Activated naive CD4-positive, alpha-beta T cell treated with anti-CD3 and anti-CD28 coated beads, Interleukin-2, amount 50 U/mL, for 24 hours (primary cell): ENCODE measurements around the gene RPP14.

Experiments
- H3K27ac Mint-ChIP-seq: one replicate; pipeline ENCODE4 v1.8.0; 2021; ENCODE audit warnings: mild to moderate bottlenecking, mixed read lengths
- H3K27me3 Mint-ChIP-seq: one replicate; pipeline ENCODE4 v1.8.0; 2021; ENCODE audit warnings: mixed read lengths
- H3K36me3 Mint-ChIP-seq: one replicate; pipeline ENCODE4 v1.8.0; 2021; ENCODE audit warnings: mixed read lengths
- H3K4me1 Mint-ChIP-seq: one replicate; pipeline ENCODE4 v1.8.0; 2021; ENCODE audit warnings: mixed read lengths
- H3K4me3 Mint-ChIP-seq: one replicate; pipeline ENCODE4 v1.8.0; 2021; ENCODE audit warnings: mild to moderate bottlenecking, mixed read lengths
- H3K9me3 Mint-ChIP-seq: one replicate; pipeline ENCODE4 v1.8.0; 2021; ENCODE audit warnings: mixed read lengths

RPP14 gene

GRCh38 chr3:58353722-58354553 is 47.9 kb downstream of the RPP14 start:
- H3K27me3 Mint-ChIP-seq: no peaks in the 10 kb centered on the region
- peaks cover 45% of the 10 kb centered on the region for H3K4me1 Mint-ChIP-seq
- peaks cover 4% of the 10 kb centered on the region for H3K36me3 Mint-ChIP-seq
- H3K9me3 Mint-ChIP-seq: no peaks in the 10 kb centered on the region
- peak overlapping the region; percentile 61 for H3K27ac Mint-ChIP-seq
- H3K4me3 Mint-ChIP-seq: peak overlapping the region; percentile 12

- peaks cover 36% of the 10 kb centered on the region for H3K4me1 Mint-ChIP-seq
- H3K36me3 Mint-ChIP-seq: peaks cover 4% of the 10 kb centered on the region
- H3K27me3 Mint-ChIP-seq: no peaks in the 10 kb centered on the region
- H3K9me3 Mint-ChIP-seq: no peaks in the 10 kb centered on the region
- H3K4me3 Mint-ChIP-seq: no peak overlapping the region
- no peak overlapping the region for H3K27ac Mint-ChIP-seq
Measured at GRCh38 chr3:58355179-58355578, 49.1 kb downstream of the RPP14 start.

DNA sequence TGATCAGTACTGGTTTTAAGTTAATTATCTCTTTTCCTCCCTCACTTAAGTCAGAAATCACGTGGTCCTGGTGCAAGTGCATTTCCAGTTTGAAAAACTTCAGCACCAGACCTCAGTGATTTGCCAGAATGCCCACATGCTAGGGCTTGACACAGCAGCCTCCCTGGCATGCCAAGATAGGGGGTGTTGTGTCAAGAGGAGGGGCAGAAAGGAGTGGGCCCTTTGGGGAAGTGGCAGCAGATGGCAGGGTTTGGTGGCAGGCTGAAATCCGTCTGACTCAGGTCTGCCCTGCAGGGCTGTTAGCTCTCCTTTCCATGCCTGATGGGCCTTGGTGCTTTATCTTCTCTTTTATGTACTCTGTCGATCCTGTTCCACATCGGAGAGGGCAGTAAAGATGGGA is 50.0 kb downstream of the RPP14 start:
- Mint-ChIP-seq H3K4me1 (peaks cover 29% of the 10 kb centered on the region), H3K4me3 (no peak overlapping the region), H3K27ac (no peak overlapping the region), H3K27me3 (no peaks in the 10 kb centered on the region), H3K9me3 (no peaks in the 10 kb centered on the region), H3K36me3 (peaks cover 4% of the 10 kb centered on the region)

GRCh38 chr3:58357402-58357801 is 51.4 kb downstream of the RPP14 start:
- Mint-ChIP-seq H3K4me1 (peaks cover 25% of the 10 kb centered on the region), H3K9me3 (no peaks in the 10 kb centered on the region), H3K27me3 (no peaks in the 10 kb centered on the region), H3K36me3 (peaks cover 4% of the 10 kb centered on the region), H3K27ac (no peak overlapping the region), H3K4me3 (no peak overlapping the region)

DNA sequence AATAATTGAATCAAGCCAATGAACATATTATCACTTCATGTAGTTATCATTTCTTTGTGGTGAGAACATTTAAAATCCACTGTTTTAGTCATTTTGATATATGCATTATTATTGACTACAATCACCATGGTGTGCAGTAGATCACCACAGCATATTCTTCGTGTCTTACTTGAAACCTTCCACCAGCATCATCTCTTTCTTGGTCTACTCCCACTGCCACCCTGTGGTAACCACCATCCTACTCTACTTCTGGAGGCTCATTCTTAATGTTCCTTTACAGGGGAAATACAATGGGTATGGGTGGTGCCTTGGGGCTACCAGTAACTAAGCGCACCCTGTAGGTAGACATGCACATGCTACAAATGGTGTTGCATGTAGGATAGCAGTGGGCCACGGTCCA is 52.0 kb downstream of the RPP14 start:
- no peaks in the 10 kb centered on the region for H3K27me3 Mint-ChIP-seq
- H3K36me3 Mint-ChIP-seq: peaks cover 3% of the 10 kb centered on the region
- H3K4me3 Mint-ChIP-seq: no peak overlapping the region
- H3K27ac Mint-ChIP-seq: no peak overlapping the region
- no peaks in the 10 kb centered on the region for H3K9me3 Mint-ChIP-seq
- H3K4me1 Mint-ChIP-seq: peaks cover 22% of the 10 kb centered on the region

GRCh38 chr3:58358808-58359207 is 52.8 kb downstream of the RPP14 start:
- H3K27me3 Mint-ChIP-seq: no peaks in the 10 kb centered on the region
- H3K36me3 Mint-ChIP-seq: peaks cover 3% of the 10 kb centered on the region
- H3K4me3 Mint-ChIP-seq: no peak overlapping the region
- H3K27ac Mint-ChIP-seq: no peak overlapping the region
- no peaks in the 10 kb centered on the region for H3K9me3 Mint-ChIP-seq
- H3K4me1 Mint-ChIP-seq: peaks cover 22% of the 10 kb centered on the region

- Mint-ChIP-seq H3K9me3 (no peaks in the 10 kb centered on the region), H3K27ac (no peak overlapping the region), H3K27me3 (no peaks in the 10 kb centered on the region), H3K4me3 (no peak overlapping the region), H3K4me1 (peaks cover 23% of the 10 kb centered on the region), H3K36me3 (peaks cover 5% of the 10 kb centered on the region)
Measured at GRCh38 chr3:58359621-58360020, 53.6 kb downstream of the RPP14 start.

DNA sequence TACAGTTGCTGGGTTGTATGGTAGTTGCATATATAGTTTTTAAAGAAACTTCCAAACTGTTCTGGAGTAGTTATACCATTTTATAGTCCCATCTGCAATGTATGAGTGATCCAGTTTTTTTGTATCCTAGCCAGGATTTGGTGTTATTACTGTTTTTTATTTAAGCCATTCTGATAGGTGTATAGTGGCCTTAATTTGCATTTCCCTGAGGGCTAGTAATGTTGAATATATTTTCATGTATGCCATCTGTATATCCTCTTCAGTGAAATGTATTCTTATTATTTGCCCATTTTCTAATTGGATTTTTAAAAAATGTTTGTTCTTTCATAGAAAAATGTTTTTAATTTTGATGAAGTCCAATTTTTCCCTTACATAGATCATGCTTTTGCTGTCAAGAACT is 55.8 kb downstream of the RPP14 start:
- Mint-ChIP-seq H3K27ac (no peak overlapping the region), H3K4me3 (no peak overlapping the region), H3K9me3 (no peaks in the 10 kb centered on the region), H3K36me3 (peaks cover 13% of the 10 kb centered on the region), H3K4me1 (peaks cover 43% of the 10 kb centered on the region), H3K27me3 (no peaks in the 10 kb centered on the region)

GRCh38 chr3:58366699-58367098 is 60.7 kb downstream of the RPP14 start:
- no peak overlapping the region for H3K4me3 Mint-ChIP-seq
- peaks cover 33% of the 10 kb centered on the region for H3K4me1 Mint-ChIP-seq
- no peak overlapping the region for H3K27ac Mint-ChIP-seq
- H3K36me3 Mint-ChIP-seq: peaks cover 13% of the 10 kb centered on the region
- H3K9me3 Mint-ChIP-seq: no peaks in the 10 kb centered on the region
- H3K27me3 Mint-ChIP-seq: no peaks in the 10 kb centered on the region

- Mint-ChIP-seq H3K9me3 (no peaks in the 10 kb centered on the region), H3K36me3 (peaks cover 16% of the 10 kb centered on the region), H3K4me1 (peaks cover 25% of the 10 kb centered on the region), H3K4me3 (no peak overlapping the region), H3K27me3 (no peaks in the 10 kb centered on the region), H3K27ac (no peak overlapping the region)
Measured at GRCh38 chr3:58369038-58369437, 63.0 kb downstream of the RPP14 start.
